SK-N-MC (cell line): ENCODE data around the gene JPH3.

ENCODE experiments used
- EZH2 ChIP-seq: fragments of 200-600 bp; sonication (generic); IDR thresholded peaks from one replicate; pipeline ENCODE4 v1.6.1; 2017; ENCODE audit warnings: antibody characterized with exemption
- FOXP2 ChIP-seq: optimal IDR thresholded peaks from 2 replicates; pipeline ENCODE3; 2011; ENCODE audit warnings: mild to moderate bottlenecking, moderate library complexity; ENCODE audit not compliant: insufficient read depth; ENCODE audit errors: extremely low read length, control extremely low read depth
- POLR2AphosphoS5 ChIP-seq: IDR thresholded peaks from 2 replicates; pipeline ENCODE4 v1.6.1; 2012; ENCODE audit warnings: mild to moderate bottlenecking, low read depth, low read length, borderline replicate concordance

GRCh38 chr16:87571868-87572244, 30.5 kb upstream of the JPH3 start:
- TF ChIP-seq EZH2 (no peak), POLR2AphosphoS5 (no peak), FOXP2 (no peak)
